Large intestine (tissue), 3 donors: ENCODE measurements around the gene HIVEP3. TPM values are rescaled to one million over a fixed set of nuclear protein-coding genes. Genes with fewer than 3 reads are reported as not detected.
"Not testable (repeated sequence)": the region's sequence is repeated elsewhere in the genome, so short reads cannot be mapped to it uniquely, and the experiment has no call there.

Source experiments
- DNase-seq, 2 donors: peaks; one replicate each; pipeline versions ENCODE4 v3.0.0 to v3.0.0-alpha.2; 2013
- H3K27ac ChIP-seq: one replicate; pipeline ENCODE4 v1.5.1; 2013; ENCODE audit warnings: low read length
- H3K27me3 ChIP-seq: 2 replicates; pipeline ENCODE4 v1.6.1; 2013; ENCODE audit warnings: low read length; ENCODE audit not compliant: control insufficient read depth, insufficient read depth
- H3K36me3 ChIP-seq: 2 replicates; pipeline ENCODE4 v1.6.1; 2013; ENCODE audit warnings: low read length; ENCODE audit not compliant: control insufficient read depth, insufficient read depth
- H3K4me1 ChIP-seq: one replicate; pipeline ENCODE4 v1.6.1; 2013; ENCODE audit warnings: low read length; ENCODE audit not compliant: control insufficient read depth, insufficient read depth
- H3K4me3 ChIP-seq: one replicate; pipeline ENCODE4 v1.5.1; 2013; ENCODE audit warnings: low read length
- H3K9me3 ChIP-seq: one replicate; pipeline ENCODE4 v1.6.1; 2013; ENCODE audit warnings: mild to moderate bottlenecking, low read depth, low read length, moderate library complexity; ENCODE audit not compliant: control insufficient read depth
- WGBS: methylation state at CpG from one replicate; pipeline ENCODE4 v1.1.5; 2013; ENCODE audit warnings: low lambda C conversion rate; ENCODE audit not compliant: insufficient coverage; 5-methylcytosine and 5-hydroxymethylcytosine counted together
- polyA plus RNA-seq: library from polyadenylated mRNA; unstranded; fragments of 120-200 nt; gene quantifications from one replicate; pipeline ENCODE4 v1.2.1, GENCODE V29; 2013

Gene HIVEP3
- polyA plus RNA-seq, 1 donor, result 2.6 TPM

GRCh38 chr1:41950820-41951219, 32.1 kb upstream of the HIVEP3 start:
- DNase-seq, result no peak
- H3K36me3 ChIP-seq, result no peaks in the 10 kb centered on the region
- H3K4me3 ChIP-seq, result no peak overlapping the region
- no CpG with 5 or more reads among the region's 1 CpG for WGBS
- H3K9me3 ChIP-seq, result no peaks in the 10 kb centered on the region
- no peaks in the 10 kb centered on the region for H3K27me3 ChIP-seq
- no peaks in the 10 kb centered on the region for H3K4me1 ChIP-seq
- H3K27ac ChIP-seq, result no peak overlapping the region

GRCh38 chr1:41945946-41946345, 27.2 kb upstream of the HIVEP3 start:
- H3K4me1 ChIP-seq, DNase-seq, H3K4me3 ChIP-seq, H3K27ac ChIP-seq, H3K36me3 ChIP-seq, H3K9me3 ChIP-seq, H3K27me3 ChIP-seq: not testable (repeated sequence)
- no CpG with 5 or more reads among the region's 10 CpGs for WGBS

- WGBS, result no CpG with 5 or more reads among the region's 1 CpG
- no peaks in the 10 kb centered on the region for H3K27me3 ChIP-seq
Measured at GRCh38 chr1:41943717-41944116, 25.0 kb upstream of the HIVEP3 start.

GRCh38 chr1:41942278-41942677, 23.6 kb upstream of the HIVEP3 start:
- Histone ChIP-seq H3K27me3 (no peaks in the 10 kb centered on the region), H3K36me3 (no peaks in the 10 kb centered on the region), H3K27ac (no peak overlapping the region), H3K4me3 (no peak overlapping the region), H3K4me1 (no peaks in the 10 kb centered on the region), H3K9me3 (peaks cover 3% of the 10 kb centered on the region)
- DNase-seq, result no peak

More at GRCh38 chr1:41943717-41944116, 25.0 kb upstream of the HIVEP3 start:
- Histone ChIP-seq H3K36me3 (no peaks in the 10 kb centered on the region), H3K27ac (no peak overlapping the region), H3K4me3 (no peak overlapping the region), H3K9me3 (peaks cover 3% of the 10 kb centered on the region), H3K4me1 (no peaks in the 10 kb centered on the region)
- no peak for DNase-seq

- 67% methylated on average over 1 of the region's 1 CpG for WGBS
- H3K36me3 ChIP-seq, result no peaks in the 10 kb centered on the region
- no peaks in the 10 kb centered on the region for H3K27me3 ChIP-seq
Measured at GRCh38 chr1:41941381-41941780, 22.7 kb upstream of the HIVEP3 start.

GRCh38 chr1:41939194-41939593, 20.5 kb upstream of the HIVEP3 start:
- H3K4me3 ChIP-seq, result no peak overlapping the region
- peaks cover 3% of the 10 kb centered on the region for H3K9me3 ChIP-seq
- DNase-seq, result no peak
- 36% methylated on average over 5 of the region's 5 CpGs for WGBS
- H3K36me3 ChIP-seq, result no peaks in the 10 kb centered on the region
- H3K4me1 ChIP-seq, result no peaks in the 10 kb centered on the region
- no peak overlapping the region for H3K27ac ChIP-seq
- H3K27me3 ChIP-seq, result peaks cover 1% of the 10 kb centered on the region

More at GRCh38 chr1:41941381-41941780, 22.7 kb upstream of the HIVEP3 start:
- Histone ChIP-seq H3K9me3 (peaks cover 3% of the 10 kb centered on the region), H3K27ac (no peak overlapping the region), H3K4me3 (no peak overlapping the region), H3K4me1 (no peaks in the 10 kb centered on the region)
- DNase-seq, result no peak

GRCh38 chr1:41936107-41936506, 17.4 kb upstream of the HIVEP3 start:
- Histone ChIP-seq H3K36me3 (no peaks in the 10 kb centered on the region), H3K9me3 (no peaks in the 10 kb centered on the region), H3K4me1 (no peaks in the 10 kb centered on the region), H3K27me3 (peaks cover 2% of the 10 kb centered on the region), H3K4me3 (no peak overlapping the region), H3K27ac (no peak overlapping the region)
- WGBS, result no CpG with 5 or more reads among the region's 2 CpGs
- no peak for DNase-seq

- Histone ChIP-seq H3K36me3 (no peaks in the 10 kb centered on the region), H3K27me3 (peaks cover 2% of the 10 kb centered on the region)
- WGBS, result 40% methylated on average over 1 of the region's 1 CpG
Measured at GRCh38 chr1:41935226-41935625, 16.5 kb upstream of the HIVEP3 start.

GRCh38 chr1:41933106-41933505, 14.4 kb upstream of the HIVEP3 start:
- no peaks in the 10 kb centered on the region for H3K36me3 ChIP-seq
- H3K4me1 ChIP-seq, result no peaks in the 10 kb centered on the region
- 100% methylated on average over 1 of the region's 1 CpG for WGBS
- no peak overlapping the region for H3K27ac ChIP-seq
- peaks cover 5% of the 10 kb centered on the region for H3K27me3 ChIP-seq
- H3K4me3 ChIP-seq, result no peak overlapping the region
- DNase-seq, result no peak
- H3K9me3 ChIP-seq, result no peaks in the 10 kb centered on the region

More at GRCh38 chr1:41935226-41935625, 16.5 kb upstream of the HIVEP3 start:
- no peaks in the 10 kb centered on the region for H3K4me1 ChIP-seq
- no peak overlapping the region for H3K27ac ChIP-seq
- no peak overlapping the region for H3K4me3 ChIP-seq
- no peaks in the 10 kb centered on the region for H3K9me3 ChIP-seq
- no peak for DNase-seq

- H3K27me3 ChIP-seq, result peaks cover 5% of the 10 kb centered on the region
- H3K4me3 ChIP-seq, result no peak overlapping the region
- H3K36me3 ChIP-seq, result no peaks in the 10 kb centered on the region
- WGBS, result 52% methylated on average over 2 of the region's 3 CpGs
- no peaks in the 10 kb centered on the region for H3K9me3 ChIP-seq
- no peak for DNase-seq
- H3K4me1 ChIP-seq, result no peaks in the 10 kb centered on the region
- no peak overlapping the region for H3K27ac ChIP-seq
Measured at GRCh38 chr1:41931578-41931977, 12.9 kb upstream of the HIVEP3 start.

- Histone ChIP-seq H3K9me3 (peaks cover 2% of the 10 kb centered on the region), H3K27me3 (peaks cover 5% of the 10 kb centered on the region), H3K36me3 (no peaks in the 10 kb centered on the region), H3K27ac (no peak overlapping the region), H3K4me1 (no peaks in the 10 kb centered on the region), H3K4me3 (no peak overlapping the region)
- no peak for DNase-seq
Measured at GRCh38 chr1:41927118-41927517, 8.4 kb upstream of the HIVEP3 start.
